Measurements from ENCODE around the gene NFS1. TPM values are rescaled to one million over a fixed set of nuclear protein-coding genes. Genes with fewer than 3 reads are reported as not detected.

NFS1 gene
- total and polyA plus RNA-seq, 2 of the 8 experiments (the other 6 are each of a cell fraction or from before 2014, with no cell fraction given) = 26.1 to 38.8 TPM

- no peak overlapping the region for H3K4ac ChIP-seq (replicated peaks; ENCODE audit: insufficient read length, low read depth, low read length)
- H3K18ac ChIP-seq (ENCODE audit: extremely low read depth, low read length) = no peak overlapping the region
- DNase-seq (ENCODE audit: low read depth in 1 of 2, low spot score in 2 of 2) (no peak), FAIRE-seq (no peak)
- no peak overlapping the region for H3K56ac ChIP-seq (replicated peaks; ENCODE audit: insufficient read length, low read depth, low read length)
- no peak overlapping the region for H2AK5ac ChIP-seq (ENCODE audit: low read depth, low read length)
- no peaks in the 10 kb centered on the region for H3K27me3 ChIP-seq (replicated peaks in 1 of 4; ENCODE audit: control insufficient read depth in 3 of 4, extremely low read depth in 1 of 4, insufficient read depth in 3 of 4, low read length in 3 of 4)
- H3K27ac ChIP-seq (ENCODE audit: low read depth, low read length) = no peak overlapping the region
- 0 out of 2 replicates have a peak overlapping the region, but pooled peaks have one; percentile 58 for H2BK5ac ChIP-seq (ENCODE audit: low read depth, low read length)
- H4K5ac ChIP-seq (ENCODE audit: insufficient read length, low read depth, low read length) = no peak overlapping the region
- peaks cover 15 to 56% (median 36%) of the 10 kb centered on the region in 4 experiments for H3K36me3 ChIP-seq (ENCODE audit: control insufficient read depth in 2 of 4, insufficient read depth in 4 of 4, low read length in 3 of 4)
- no peak overlapping the region for H3K4me2 ChIP-seq (ENCODE audit: insufficient read depth in 1 of 2, low read depth in 2 of 2, low read length in 2 of 2)
- no peak overlapping the region for H3K9ac ChIP-seq (replicated peaks in 1 of 4; ENCODE audit: extremely low read depth in 1 of 4, low read depth in 3 of 4, low read length in 3 of 4)
- H4K8ac ChIP-seq (ENCODE audit: extremely low read depth, insufficient read depth, low read length) = no peak overlapping the region
- no peak overlapping the region for H3K4me3 ChIP-seq (ENCODE audit: extremely low read depth in 1 of 4, insufficient read depth in 2 of 4, low read depth in 3 of 4, low read length in 4 of 4)
- no peaks in the 10 kb centered on the region for H3K79me2 ChIP-seq (ENCODE audit: control insufficient read depth in 1 of 2, insufficient read depth in 2 of 2, low read length in 2 of 2)
- H2BK15ac ChIP-seq (ENCODE audit: low read length) = no peak overlapping the region
- ChIA-PET POLR2A (ENCODE audit: partially characterized antibody) (no interaction called here), CTCF (ENCODE audit: partially characterized antibody) (interaction anchor here (0.6 kb wide), 1 partner anchor 1274 kb away, joined by 3 read pairs; no protein-coding TSS in a partner anchor)
- no peaks in the 10 kb centered on the region for H3K79me1 ChIP-seq (ENCODE audit: low read depth, low read length)
- H3K23ac ChIP-seq (ENCODE audit: insufficient read length) = no peak overlapping the region
- H3K9me3 ChIP-seq (ENCODE audit: insufficient read depth in 2 of 2, low read depth in 1 of 2, low read length in 1 of 2) = no peaks in the 10 kb centered on the region
- no peaks in the 10 kb centered on the region for H3K23me2 ChIP-seq (ENCODE audit: low read depth, low read length)
- H4K20me1 ChIP-seq (replicated peaks in 1 of 2; ENCODE audit: control insufficient read depth in 1 of 2, insufficient read depth in 2 of 2, low read length in 2 of 2) = peaks cover 0 to 5% of the 10 kb centered on the region in 2 experiments
- H3K4me1 ChIP-seq (replicated peaks in 1 of 4; ENCODE audit: control insufficient read depth in 3 of 4, insufficient read depth in 4 of 4, low read length in 3 of 4) = no peaks in the 10 kb centered on the region
- no peak overlapping the region for H2BK120ac ChIP-seq (replicated peaks; ENCODE audit: low read depth, low read length)
- H3K14ac ChIP-seq (ENCODE audit: insufficient read length) = no peak overlapping the region
- no peak overlapping the region for H4K91ac ChIP-seq (replicated peaks; ENCODE audit: insufficient read length, low read length)
- no peak overlapping the region for H2BK12ac ChIP-seq (ENCODE audit: low read depth, low read length)
- no peak overlapping the region for H2AFZ ChIP-seq (ENCODE audit: low read length)
- H2BK20ac ChIP-seq (ENCODE audit: low read length) = no peak overlapping the region
- 95% methylated on average over 6 of the region's 6 CpGs; no CpG with 5 or more reads in 1 of the 2 experiments for WGBS, 2 experiments (ENCODE audit: extremely low coverage in 1 of 2, insufficient coverage in 1 of 2, insufficient read length in 1 of 2, insufficient replicate concordance in 2 of 2, low coverage in 1 of 2, low lambda C conversion rate in 2 of 2, missing lambda C conversion rate in 1 of 2)
- no peak for TF ChIP-seq CHD2 (IDR thresholded peaks at IDR 0.05; ENCODE audit: low read length)
- TF ChIP-seq BACH1 (IDR thresholded peaks at IDR 0.05; ENCODE audit: low read length) = no peak
- TF ChIP-seq SIX5 (IDR thresholded peaks at IDR 0.05; ENCODE audit: low read depth, low read length) = no peak
- TF ChIP-seq HDAC6 (IDR thresholded peaks at IDR 0.05; ENCODE audit: low read depth, low read length) = no peak
- TF ChIP-seq TBP (IDR thresholded peaks at IDR 0.05; ENCODE audit: low read depth, low read length) = no peak
- no peak for TF ChIP-seq KDM4A (IDR thresholded peaks at IDR 0.05; ENCODE audit: low read depth, low read length, severe bottlenecking)
- no peak for TF ChIP-seq SAP30 (IDR thresholded peaks at IDR 0.05; ENCODE audit: insufficient read depth, insufficient replicate concordance, low read length)
- TF ChIP-seq CEBPB (IDR thresholded peaks at IDR 0.05; ENCODE audit: low read depth, low read length) = no peak
- TF ChIP-seq KDM1A (IDR thresholded peaks at IDR 0.05; ENCODE audit: borderline replicate concordance, low read length) = no peak
- TF ChIP-seq JUND (IDR thresholded peaks at IDR 0.05; ENCODE audit: low read length) = no peak
- TF ChIP-seq KDM5A (IDR thresholded peaks at IDR 0.05; ENCODE audit: low read length) = no peak
- TF ChIP-seq SRF (IDR thresholded peaks at IDR 0.05; ENCODE audit: low read depth, low read length) = no peak
- no peak for TF ChIP-seq NRF1 (IDR thresholded peaks at IDR 0.05; ENCODE audit: low read depth, low read length)
- no peak for TF ChIP-seq BCL11A (IDR thresholded peaks at IDR 0.05; ENCODE audit: low read depth in 2 of 2, low read length in 2 of 2)
Measured at GRCh38 chr20:35625584-35626385, 73.4 kb downstream of the NFS1 start.
